DMS53 (cell line): ENCODE results near the gene TFEC.
"Not testable (repeated sequence)": the region's sequence is repeated elsewhere in the genome, so short reads cannot be mapped to it uniquely, and the experiment has no call there.

Experiments
- DNase-seq: peaks from one replicate; lab custom pipeline; 2025; lab: John Stamatoyannopoulos, UW

Gene TFEC

DNA sequence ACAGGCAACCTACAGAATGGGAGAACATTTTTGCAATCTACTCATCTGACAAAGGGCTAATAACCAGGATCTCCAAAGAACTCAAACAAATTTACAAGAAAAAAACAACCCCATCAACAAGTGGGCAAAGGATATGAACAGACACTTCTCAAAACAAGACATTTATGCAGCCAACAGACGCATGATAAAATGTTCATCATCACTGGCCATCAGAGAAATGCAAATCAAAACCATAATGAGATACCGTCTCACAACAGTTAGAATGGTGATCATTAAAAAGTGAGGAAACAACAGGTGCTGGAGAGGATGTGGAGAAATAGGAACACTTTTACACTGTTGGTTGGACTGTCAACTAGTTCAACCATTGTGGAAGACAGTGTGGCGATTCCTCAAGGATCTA, 100.8 kb downstream of the TFEC start:
- not testable (repeated sequence) for DNase-seq

DNA sequence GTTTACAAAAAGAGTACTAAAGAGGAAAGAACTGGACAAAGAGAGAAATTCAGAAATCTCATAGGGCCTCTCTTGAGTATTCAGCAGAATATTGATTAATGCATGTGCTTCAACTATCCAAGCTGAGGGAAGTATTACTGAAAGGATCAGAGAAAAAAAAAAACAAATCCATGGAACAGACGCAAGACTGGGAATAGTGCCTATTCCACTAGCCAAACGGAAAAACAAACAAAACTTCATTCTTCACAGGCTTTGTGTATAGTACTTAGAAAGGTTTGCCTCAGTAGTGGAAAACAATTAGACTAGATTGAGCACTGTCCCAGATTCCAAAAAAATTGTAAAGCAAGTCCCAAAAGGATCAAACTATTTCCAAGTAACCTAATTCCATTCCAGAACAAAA, 106.2 kb downstream of the TFEC start:
- DNase-seq: no peak

- no peak for DNase-seq
These were observed 110.2 kb downstream of the TFEC start for GRCh38 chr7:115920367-115920766.

GRCh38 chr7:115914951-115915350, 115.6 kb downstream of the TFEC start:
- no peak for DNase-seq

DNA sequence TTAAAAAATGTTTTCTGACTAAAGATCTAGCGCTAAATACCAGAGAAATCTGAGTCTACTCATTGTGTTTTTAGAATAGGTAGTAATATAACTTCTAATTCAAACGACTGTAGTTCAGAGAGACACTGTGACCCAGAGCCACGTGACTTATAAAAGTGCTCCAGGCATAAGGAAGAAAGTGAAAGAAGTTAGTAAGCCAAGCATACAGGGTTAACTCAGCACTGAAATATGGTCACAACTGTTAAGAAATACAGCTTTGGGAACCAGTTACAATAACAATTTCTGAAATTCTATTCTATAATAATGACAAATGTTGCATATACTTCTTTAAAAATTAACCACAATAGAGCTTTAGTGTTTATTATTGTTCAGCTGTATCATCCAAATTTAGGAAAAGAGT, 119.1 kb downstream of the TFEC start:
- no peak for DNase-seq

- DNase-seq: peak; percentile 80
These were observed 119.9 kb downstream of the TFEC start for GRCh38 chr7:115910541-115911164.

GRCh38 chr7:115906731-115907130, 123.8 kb downstream of the TFEC start:
- no peak for DNase-seq

GRCh38 chr7:115889669-115889984, 140.9 kb downstream of the TFEC start:
- no peak for DNase-seq

DNA sequence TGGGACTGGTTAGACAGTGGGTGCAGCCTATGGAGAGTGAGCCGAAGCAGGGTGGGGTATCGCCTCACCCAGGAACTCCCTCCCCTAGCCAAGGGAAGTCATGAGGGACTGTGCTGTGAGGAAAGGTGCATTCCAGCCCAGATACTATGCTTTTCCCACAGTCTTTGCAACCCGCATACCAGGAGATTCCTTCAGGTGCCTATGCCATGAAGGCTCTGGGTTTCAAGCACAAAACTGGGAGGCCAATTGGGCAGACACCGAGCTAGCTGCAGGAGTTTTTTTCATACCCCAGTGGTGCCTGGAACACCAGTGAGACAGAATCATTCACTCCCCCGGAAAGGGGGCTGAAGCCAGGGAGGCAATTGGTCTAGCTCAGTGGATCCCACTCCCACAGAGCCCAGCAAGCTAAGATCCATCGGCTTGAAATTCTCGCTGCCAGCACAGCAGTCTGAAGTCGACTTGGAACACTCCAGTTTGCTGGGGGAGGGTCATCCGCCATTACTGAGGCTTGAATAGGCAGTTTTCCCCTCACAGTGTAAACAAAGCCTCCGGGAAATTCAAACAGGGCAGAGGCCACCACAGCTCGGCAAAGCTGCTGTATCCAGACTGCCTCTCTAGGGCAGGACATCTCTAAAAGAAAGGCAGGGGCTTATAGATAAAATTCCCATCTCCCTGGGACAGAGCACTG, 141.4 kb downstream of the TFEC start:
- DNase-seq: no peak

GRCh38 chr7:115885550-115885949, 145.0 kb downstream of the TFEC start:
- no peak for DNase-seq
